GM23338 (cell line): ENCODE measurements around the gene ARL14.

ENCODE experiments used
- EZH2 ChIP-seq: fragments of 200-600 bp; sonication (generic); IDR thresholded peaks from one replicate; pipeline ENCODE4 v1.8.0; 2017; ENCODE audit warnings: antibody characterized with exemption, mild to moderate bottlenecking, low read depth; ENCODE audit not compliant: unreplicated experiment
- JUNB ChIP-seq: IDR thresholded peaks from one replicate; pipeline ENCODE4 v1.6.1; 2016; ENCODE audit warnings: antibody characterized with exemption; ENCODE audit not compliant: unreplicated experiment
- POLR2AphosphoS5 ChIP-seq: IDR thresholded peaks from 2 replicates; pipeline ENCODE4 v1.6.1; 2016; ENCODE audit warnings: antibody characterized with exemption, low read depth
- TF ChIP-seq, protein P1 (sequence below), 2 experiments: fragments of 200-600 bp in 1 of 2; sonication (generic) in 1 of 2; conservative IDR thresholded peaks; 2 replicates each; pipeline versions ENCODE4 v1.5.1 to v1.6.1; 2016 to 2017; ENCODE audit warnings: antibody characterized with exemption in 2 of 2, low read depth in 2 of 2, mild to moderate bottlenecking in 2 of 2, moderate library complexity in 1 of 2
- TF ChIP-seq, protein P2 (sequence below): fragments of 250-450 bp; sonication (Bioruptor Pico); IDR thresholded peaks from 2 replicates; pipeline ENCODE4 v1.5.0; 2020; ENCODE audit warnings: mild to moderate bottlenecking, moderate library complexity
- TF ChIP-seq, protein P3 (sequence below): IDR thresholded peaks from 2 replicates; pipeline ENCODE4 v1.6.1; 2016; ENCODE audit warnings: antibody characterized with exemption

DNA sequence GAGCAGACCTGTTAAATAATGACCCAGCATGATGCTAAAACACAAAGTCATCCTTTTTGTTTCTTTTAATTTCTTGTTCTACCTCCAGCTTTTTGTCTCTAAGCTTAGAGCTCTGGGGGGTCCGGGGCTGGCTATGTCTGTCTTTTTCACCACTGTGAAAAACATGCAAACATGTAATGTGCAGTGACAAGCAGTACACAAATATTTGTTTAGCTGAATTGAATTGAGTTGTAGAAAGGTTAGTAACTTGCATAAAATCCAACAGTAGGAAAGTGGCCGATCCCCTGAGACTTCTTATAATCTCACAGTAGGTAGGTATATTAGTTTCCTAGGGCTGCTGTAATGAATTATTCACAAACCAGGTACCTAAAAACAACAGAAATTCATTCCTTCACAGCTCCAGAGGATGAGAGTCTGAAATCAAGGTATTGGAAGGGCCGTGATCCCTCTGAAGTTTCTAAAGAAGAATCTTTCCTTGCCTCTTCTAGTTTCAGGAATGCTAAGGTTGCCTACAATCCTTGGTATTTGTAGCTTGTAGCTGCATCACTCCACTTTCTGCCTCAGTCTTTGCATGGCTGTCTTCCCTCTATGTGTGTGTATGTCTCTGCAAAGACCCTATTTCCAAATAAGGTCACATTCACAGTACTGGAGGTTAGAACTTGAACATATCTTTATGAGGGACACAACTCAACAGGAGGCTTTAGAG is 32.7 kb downstream of the ARL14 start:
- TF ChIP-seq, protein P1, sequence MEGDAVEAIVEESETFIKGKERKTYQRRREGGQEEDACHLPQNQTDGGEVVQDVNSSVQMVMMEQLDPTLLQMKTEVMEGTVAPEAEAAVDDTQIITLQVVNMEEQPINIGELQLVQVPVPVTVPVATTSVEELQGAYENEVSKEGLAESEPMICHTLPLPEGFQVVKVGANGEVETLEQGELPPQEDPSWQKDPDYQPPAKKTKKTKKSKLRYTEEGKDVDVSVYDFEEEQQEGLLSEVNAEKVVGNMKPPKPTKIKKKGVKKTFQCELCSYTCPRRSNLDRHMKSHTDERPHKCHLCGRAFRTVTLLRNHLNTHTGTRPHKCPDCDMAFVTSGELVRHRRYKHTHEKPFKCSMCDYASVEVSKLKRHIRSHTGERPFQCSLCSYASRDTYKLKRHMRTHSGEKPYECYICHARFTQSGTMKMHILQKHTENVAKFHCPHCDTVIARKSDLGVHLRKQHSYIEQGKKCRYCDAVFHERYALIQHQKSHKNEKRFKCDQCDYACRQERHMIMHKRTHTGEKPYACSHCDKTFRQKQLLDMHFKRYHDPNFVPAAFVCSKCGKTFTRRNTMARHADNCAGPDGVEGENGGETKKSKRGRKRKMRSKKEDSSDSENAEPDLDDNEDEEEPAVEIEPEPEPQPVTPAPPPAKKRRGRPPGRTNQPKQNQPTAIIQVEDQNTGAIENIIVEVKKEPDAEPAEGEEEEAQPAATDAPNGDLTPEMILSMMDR (conservative IDR thresholded peaks at IDR 0.05; ENCODE audit: low read depth in 2 of 2), result no peak
- TF ChIP-seq EZH2, result no peak
- no peak for TF ChIP-seq JUNB
- TF ChIP-seq POLR2AphosphoS5, result no peak
- TF ChIP-seq, protein P2, sequence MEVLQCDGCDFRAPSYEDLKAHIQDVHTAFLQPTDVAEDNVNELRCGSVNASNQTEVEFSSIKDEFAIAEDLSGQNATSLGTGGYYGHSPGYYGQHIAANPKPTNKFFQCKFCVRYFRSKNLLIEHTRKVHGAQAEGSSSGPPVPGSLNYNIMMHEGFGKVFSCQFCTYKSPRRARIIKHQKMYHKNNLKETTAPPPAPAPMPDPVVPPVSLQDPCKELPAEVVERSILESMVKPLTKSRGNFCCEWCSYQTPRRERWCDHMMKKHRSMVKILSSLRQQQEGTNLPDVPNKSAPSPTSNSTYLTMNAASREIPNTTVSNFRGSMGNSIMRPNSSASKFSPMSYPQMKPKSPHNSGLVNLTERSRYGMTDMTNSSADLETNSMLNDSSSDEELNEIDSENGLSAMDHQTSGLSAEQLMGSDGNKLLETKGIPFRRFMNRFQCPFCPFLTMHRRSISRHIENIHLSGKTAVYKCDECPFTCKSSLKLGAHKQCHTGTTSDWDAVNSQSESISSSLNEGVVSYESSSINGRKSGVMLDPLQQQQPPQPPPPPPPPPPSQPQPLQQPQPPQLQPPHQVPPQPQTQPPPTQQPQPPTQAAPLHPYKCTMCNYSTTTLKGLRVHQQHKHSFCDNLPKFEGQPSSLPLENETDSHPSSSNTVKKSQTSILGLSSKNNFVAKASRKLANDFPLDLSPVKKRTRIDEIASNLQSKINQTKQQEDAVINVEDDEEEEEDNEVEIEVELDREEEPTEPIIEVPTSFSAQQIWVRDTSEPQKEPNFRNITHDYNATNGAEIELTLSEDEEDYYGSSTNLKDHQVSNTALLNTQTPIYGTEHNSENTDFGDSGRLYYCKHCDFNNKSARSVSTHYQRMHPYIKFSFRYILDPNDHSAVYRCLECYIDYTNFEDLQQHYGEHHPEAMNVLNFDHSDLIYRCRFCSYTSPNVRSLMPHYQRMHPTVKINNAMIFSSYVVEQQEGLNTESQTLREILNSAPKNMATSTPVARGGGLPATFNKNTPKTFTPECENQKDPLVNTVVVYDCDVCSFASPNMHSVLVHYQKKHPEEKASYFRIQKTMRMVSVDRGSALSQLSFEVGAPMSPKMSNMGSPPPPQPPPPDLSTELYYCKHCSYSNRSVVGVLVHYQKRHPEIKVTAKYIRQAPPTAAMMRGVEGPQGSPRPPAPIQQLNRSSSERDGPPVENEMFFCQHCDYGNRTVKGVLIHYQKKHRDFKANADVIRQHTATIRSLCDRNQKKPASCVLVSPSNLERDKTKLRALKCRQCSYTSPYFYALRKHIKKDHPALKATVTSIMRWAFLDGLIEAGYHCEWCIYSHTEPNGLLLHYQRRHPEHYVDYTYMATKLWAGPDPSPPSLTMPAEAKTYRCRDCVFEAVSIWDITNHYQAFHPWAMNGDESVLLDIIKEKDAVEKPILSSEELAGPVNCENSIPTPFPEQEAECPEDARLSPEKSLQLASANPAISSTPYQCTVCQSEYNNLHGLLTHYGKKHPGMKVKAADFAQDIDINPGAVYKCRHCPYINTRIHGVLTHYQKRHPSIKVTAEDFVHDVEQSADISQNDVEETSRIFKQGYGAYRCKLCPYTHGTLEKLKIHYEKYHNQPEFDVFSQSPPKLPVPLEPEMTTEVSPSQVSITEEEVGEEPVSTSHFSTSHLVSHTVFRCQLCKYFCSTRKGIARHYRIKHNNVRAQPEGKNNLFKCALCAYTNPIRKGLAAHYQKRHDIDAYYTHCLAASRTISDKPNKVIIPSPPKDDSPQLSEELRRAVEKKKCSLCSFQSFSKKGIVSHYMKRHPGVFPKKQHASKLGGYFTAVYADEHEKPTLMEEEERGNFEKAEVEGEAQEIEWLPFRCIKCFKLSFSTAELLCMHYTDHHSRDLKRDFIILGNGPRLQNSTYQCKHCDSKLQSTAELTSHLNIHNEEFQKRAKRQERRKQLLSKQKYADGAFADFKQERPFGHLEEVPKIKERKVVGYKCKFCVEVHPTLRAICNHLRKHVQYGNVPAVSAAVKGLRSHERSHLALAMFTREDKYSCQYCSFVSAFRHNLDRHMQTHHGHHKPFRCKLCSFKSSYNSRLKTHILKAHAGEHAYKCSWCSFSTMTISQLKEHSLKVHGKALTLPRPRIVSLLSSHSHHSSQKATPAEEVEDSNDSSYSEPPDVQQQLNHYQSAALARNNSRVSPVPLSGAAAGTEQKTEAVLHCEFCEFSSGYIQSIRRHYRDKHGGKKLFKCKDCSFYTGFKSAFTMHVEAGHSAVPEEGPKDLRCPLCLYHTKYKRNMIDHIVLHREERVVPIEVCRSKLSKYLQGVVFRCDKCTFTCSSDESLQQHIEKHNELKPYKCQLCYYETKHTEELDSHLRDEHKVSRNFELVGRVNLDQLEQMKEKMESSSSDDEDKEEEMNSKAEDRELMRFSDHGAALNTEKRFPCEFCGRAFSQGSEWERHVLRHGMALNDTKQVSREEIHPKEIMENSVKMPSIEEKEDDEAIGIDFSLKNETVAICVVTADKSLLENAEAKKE (CRISPR knock-in tag), result no peak
- TF ChIP-seq, protein P3, sequence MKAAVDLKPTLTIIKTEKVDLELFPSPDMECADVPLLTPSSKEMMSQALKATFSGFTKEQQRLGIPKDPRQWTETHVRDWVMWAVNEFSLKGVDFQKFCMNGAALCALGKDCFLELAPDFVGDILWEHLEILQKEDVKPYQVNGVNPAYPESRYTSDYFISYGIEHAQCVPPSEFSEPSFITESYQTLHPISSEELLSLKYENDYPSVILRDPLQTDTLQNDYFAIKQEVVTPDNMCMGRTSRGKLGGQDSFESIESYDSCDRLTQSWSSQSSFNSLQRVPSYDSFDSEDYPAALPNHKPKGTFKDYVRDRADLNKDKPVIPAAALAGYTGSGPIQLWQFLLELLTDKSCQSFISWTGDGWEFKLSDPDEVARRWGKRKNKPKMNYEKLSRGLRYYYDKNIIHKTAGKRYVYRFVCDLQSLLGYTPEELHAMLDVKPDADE, result no peak
